KOPT-K1 (cell line): ENCODE measurements around the gene KRTAP4-7.
"Not testable (repeated sequence)": the region's sequence is repeated elsewhere in the genome, so short reads cannot be mapped to it uniquely, and the experiment has no call there.

Source experiments
- H3K27ac ChIP-seq: fragments of 200-600 bp; sonication (generic); 2 replicates; pipeline ENCODE4 v1.5.1; 2016; ENCODE audit warnings: antibody characterized with exemption, mild to moderate bottlenecking, low read depth, low read length; ENCODE audit not compliant: poor library complexity, severe bottlenecking
- H3K36me3 ChIP-seq: fragments of 200-600 bp; sonication (generic); 2 replicates; pipeline ENCODE4 v1.5.1; 2017; ENCODE audit warnings: antibody characterized with exemption, mild to moderate bottlenecking, low read length, moderate library complexity; ENCODE audit not compliant: insufficient read depth
- H3K9me3 ChIP-seq: fragments of 200-600 bp; sonication (generic); 2 replicates; pipeline ENCODE4 v1.5.1; 2017; ENCODE audit warnings: antibody characterized with exemption, low read length, mild to moderate bottlenecking; ENCODE audit not compliant: insufficient read depth, poor library complexity, severe bottlenecking

The KRTAP4-7 gene

GRCh38 chr17:41088760-41089352 lies 4.9 kb downstream of the KRTAP4-7 start:
- not testable (repeated sequence) for H3K36me3 ChIP-seq, H3K27ac ChIP-seq
- peaks cover 12% of the 10 kb centered on the region for H3K9me3 ChIP-seq

- H3K9me3 ChIP-seq = peaks cover 12% of the 10 kb centered on the region
- H3K36me3 ChIP-seq = no peaks in the 10 kb centered on the region
- H3K27ac ChIP-seq = no peak overlapping the region
These were observed 12.1 kb downstream of the KRTAP4-7 start for GRCh38 chr17:41096055-41096454.

- H3K9me3 ChIP-seq = peaks cover 6% of the 10 kb centered on the region
- no peaks in the 10 kb centered on the region for H3K36me3 ChIP-seq
- no peak within 1 kb of the TSS for H3K27ac ChIP-seq
These were observed 14.1 kb downstream of the KRTAP4-7 start, which contains the start of gene KRTAP4-8 for GRCh38 chr17:41098042-41098441. TSS of gene KRTAP4-8 (minus strand) at chr17:41098142. CDS start at chr17:41098084, 58 bp downstream.

- Histone ChIP-seq H3K36me3 (no peaks in the 10 kb centered on the region), H3K9me3 (peaks cover 3% of the 10 kb centered on the region), H3K27ac (no peak overlapping the region)
These were observed 14.5 kb downstream of the KRTAP4-7 start for GRCh38 chr17:41098481-41098880.

GRCh38 chr17:41099682-41100480 lies 15.9 kb downstream of the KRTAP4-7 start:
- H3K9me3 ChIP-seq, H3K36me3 ChIP-seq, H3K27ac ChIP-seq: not testable (repeated sequence)

GRCh38 chr17:41101586-41102259 lies 17.8 kb downstream of the KRTAP4-7 start, which contains the start of gene KRTAP4-16:
TSS of gene KRTAP4-16 (minus strand) at chr17:41102209. CDS start at chr17:41102209, 0 bp downstream.
- Histone ChIP-seq H3K27ac (no peak within 1 kb of the TSS), H3K9me3 (no peaks in the 10 kb centered on the region), H3K36me3 (no peaks in the 10 kb centered on the region)

DNA sequence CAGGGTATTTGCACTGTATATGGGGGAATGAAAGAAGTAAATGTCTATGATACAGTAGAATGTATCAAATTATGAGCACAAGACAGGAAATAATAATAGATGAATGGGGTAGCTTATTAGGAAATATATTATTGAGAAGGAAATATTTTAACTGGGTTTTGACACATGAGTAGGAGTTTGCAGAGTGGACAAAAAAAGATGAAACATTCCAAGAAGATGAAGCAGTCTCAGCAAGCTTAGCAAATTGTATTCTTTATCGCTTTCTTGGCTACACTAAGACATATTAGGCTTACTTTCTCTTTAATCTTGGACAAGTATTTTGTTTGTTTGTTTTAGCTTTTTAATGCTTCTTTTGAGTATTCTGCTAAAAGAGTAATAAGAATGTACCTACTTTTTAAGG lies 19.9 kb downstream of the KRTAP4-7 start:
- Histone ChIP-seq H3K9me3 (no peaks in the 10 kb centered on the region), H3K36me3 (no peaks in the 10 kb centered on the region), H3K27ac (no peak overlapping the region)

GRCh38 chr17:41104386-41105038 lies 20.6 kb downstream of the KRTAP4-7 start:
- H3K36me3 ChIP-seq, H3K27ac ChIP-seq, H3K9me3 ChIP-seq: not testable (repeated sequence)

- H3K27ac ChIP-seq, H3K36me3 ChIP-seq, H3K9me3 ChIP-seq: not testable (repeated sequence)
These were observed 21.4 kb downstream of the KRTAP4-7 start, which contains the start of gene KRTAP4-9 for GRCh38 chr17:41105347-41105746. TSS of gene KRTAP4-9 (plus strand) at chr17:41105389. CDS start at chr17:41105389, 0 bp downstream.

GRCh38 chr17:41107941-41108450 lies 24.0 kb downstream of the KRTAP4-7 start:
- Histone ChIP-seq H3K36me3 (no peaks in the 10 kb centered on the region), H3K27ac (no peak overlapping the region), H3K9me3 (peaks cover 8% of the 10 kb centered on the region)

DNA sequence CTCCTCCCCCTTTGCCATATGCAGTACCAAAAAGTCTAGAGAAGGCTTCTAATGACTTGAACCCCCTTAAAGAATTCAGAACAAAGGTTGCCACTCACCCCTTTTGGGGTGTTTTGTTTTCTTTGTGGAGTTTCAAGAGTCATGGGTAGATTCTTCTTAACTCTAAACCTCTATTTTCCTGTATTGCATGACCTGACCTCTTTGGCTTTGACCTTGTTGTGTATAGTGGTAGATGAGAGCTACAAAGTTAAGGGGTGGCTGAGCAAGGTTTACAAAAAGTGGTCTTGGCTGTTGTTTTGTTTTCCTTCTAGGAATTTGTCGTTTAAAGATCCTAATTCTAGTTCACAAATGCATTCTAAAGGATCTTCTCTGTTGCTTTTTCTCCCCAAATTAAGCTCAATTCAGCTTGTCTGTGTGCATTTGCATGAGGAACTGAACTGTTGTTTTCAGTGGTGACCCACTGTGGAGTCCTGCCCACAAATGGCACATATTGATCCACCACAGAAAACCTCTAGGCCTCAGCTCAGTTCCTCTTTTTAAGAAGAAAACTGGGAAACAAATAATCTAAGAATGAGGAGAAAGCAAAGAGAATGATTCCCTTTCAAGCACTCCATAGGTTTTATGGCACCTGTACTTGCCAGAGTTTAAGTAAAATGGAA lies 24.9 kb downstream of the KRTAP4-7 start:
- H3K27ac ChIP-seq, H3K36me3 ChIP-seq: not testable (repeated sequence)
- peaks cover 17% of the 10 kb centered on the region for H3K9me3 ChIP-seq

- Histone ChIP-seq H3K36me3 (no peaks in the 10 kb centered on the region), H3K27ac (no peak overlapping the region), H3K9me3 (peaks cover 20% of the 10 kb centered on the region)
These were observed 27.4 kb downstream of the KRTAP4-7 start for GRCh38 chr17:41111151-41111885.

DNA sequence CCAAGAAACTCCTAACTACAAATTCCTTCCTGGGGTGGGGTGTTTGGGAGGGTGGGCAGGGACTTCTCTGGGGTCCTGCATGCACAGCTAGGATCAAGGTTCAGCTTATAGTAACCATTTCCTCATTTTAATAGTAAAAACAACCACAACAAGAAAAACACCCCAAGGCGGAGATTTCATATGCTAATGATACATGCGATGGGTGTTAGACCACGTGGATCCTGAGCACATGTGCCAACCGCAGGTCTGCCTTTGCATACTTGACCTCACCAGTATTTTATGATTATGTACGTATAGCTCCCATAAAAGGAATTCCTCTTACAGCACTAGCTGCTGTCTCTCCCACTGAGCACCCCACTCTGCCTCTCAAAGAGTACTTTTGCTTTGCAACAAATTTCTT lies 32.3 kb downstream of the KRTAP4-7 start:
- peaks cover 20% of the 10 kb centered on the region for H3K9me3 ChIP-seq
- no peak overlapping the region for H3K27ac ChIP-seq
- no peaks in the 10 kb centered on the region for H3K36me3 ChIP-seq
